ENCODE measurements around the gene TECTA. TPM values are rescaled to one million over a fixed set of nuclear protein-coding genes. Genes with fewer than 3 reads are reported as not detected.

TECTA gene
- total RNA-seq, 4 donors from 2014 or later: 0.49 to 1.4 (median 0.71) TPM

DNA sequence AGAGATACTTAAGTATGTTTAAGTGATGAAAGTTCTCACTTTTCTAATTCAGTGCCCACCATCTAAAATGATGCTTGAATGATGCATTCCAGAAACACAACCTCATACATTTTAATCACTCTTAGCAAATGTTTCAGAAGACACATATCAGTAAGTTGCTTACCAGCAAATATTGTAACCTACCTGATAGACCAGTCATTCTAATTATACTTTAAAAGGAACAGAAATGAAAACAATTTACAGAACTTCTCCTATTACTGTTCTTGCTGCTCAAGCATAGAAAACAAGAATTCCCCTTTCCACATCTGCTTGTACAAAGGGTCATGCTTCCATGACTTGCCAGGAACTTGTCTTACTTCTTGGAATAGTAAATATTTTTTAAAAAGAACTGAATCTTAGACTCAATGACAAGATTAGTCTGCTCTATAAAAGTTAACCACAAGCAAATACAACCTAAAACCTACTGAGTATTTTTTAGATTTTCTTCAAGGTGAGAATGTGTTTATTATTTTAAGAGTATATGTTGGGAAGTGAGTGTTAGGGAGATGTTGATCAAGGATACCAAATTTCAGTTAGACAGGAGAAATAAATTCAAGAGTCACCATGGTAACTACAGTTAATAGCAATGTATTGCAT lies 109.5 kb downstream of the TECTA start:
- TF ChIP-seq, protein P1, sequence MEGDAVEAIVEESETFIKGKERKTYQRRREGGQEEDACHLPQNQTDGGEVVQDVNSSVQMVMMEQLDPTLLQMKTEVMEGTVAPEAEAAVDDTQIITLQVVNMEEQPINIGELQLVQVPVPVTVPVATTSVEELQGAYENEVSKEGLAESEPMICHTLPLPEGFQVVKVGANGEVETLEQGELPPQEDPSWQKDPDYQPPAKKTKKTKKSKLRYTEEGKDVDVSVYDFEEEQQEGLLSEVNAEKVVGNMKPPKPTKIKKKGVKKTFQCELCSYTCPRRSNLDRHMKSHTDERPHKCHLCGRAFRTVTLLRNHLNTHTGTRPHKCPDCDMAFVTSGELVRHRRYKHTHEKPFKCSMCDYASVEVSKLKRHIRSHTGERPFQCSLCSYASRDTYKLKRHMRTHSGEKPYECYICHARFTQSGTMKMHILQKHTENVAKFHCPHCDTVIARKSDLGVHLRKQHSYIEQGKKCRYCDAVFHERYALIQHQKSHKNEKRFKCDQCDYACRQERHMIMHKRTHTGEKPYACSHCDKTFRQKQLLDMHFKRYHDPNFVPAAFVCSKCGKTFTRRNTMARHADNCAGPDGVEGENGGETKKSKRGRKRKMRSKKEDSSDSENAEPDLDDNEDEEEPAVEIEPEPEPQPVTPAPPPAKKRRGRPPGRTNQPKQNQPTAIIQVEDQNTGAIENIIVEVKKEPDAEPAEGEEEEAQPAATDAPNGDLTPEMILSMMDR (IDR thresholded peaks at IDR 0.05; ENCODE audit: low read depth): no peak

DNA sequence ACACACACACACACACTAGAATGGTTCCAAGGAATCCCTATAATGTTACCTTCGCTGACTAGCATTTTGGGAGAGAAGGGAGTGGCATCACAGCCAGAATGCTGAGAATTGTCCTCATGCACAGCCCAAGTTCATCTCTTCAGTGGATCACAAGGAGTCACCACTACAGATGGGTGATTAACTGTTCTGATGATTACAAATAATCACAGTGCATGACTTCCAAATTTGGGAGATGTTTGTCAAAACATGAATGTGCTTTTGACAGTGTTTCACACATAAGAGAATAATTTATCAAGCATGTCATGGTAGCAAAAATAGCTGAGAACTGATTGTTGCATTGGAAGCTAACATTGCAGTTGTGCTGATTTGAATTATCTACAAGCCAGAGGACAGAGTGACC lies 110.6 kb downstream of the TECTA start:
- TF ChIP-seq, protein P1 (IDR thresholded peaks at IDR 0.05; ENCODE audit: low read depth): no peak

DNA sequence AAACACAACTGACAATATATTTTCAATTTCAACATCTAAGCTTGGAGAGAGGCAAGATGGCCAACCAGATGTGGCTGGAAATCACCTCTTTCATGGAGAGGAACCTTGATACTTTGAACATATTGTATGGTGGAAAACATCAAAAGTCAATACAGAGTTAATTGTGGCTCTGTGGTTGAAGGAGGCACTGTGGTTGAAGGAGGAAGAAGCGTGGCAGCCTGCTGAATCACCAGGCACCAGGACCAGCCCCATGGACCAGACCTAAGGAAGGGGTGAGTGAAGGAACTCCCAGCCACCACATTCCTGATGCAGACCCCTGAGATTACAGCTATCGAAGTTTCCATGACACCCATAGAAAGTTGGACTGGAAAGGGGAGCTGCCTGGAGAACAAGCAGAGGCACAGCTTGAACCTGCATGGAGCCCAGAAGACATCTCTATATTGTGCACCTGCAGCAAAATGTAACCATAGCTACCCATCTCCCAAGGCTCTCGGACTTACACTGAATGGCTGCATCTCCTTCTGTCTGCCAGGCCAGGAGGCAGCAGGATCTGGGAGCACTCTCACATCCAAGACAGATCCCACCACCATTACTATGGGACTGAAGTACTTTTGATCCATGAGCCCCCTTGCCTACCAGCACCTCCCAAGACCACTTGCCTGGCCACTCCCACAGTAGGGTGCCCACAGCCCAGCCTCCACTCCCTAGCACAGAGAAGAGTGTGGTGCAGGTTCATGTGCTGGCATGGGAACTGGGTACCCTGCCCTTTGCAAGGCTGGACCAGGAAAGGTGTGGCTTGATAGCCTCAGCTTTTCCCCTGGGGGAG lies 111.7 kb downstream of the TECTA start:
- TF ChIP-seq, protein P1 (IDR thresholded peaks at IDR 0.05; ENCODE audit: low read depth): no peak

DNA sequence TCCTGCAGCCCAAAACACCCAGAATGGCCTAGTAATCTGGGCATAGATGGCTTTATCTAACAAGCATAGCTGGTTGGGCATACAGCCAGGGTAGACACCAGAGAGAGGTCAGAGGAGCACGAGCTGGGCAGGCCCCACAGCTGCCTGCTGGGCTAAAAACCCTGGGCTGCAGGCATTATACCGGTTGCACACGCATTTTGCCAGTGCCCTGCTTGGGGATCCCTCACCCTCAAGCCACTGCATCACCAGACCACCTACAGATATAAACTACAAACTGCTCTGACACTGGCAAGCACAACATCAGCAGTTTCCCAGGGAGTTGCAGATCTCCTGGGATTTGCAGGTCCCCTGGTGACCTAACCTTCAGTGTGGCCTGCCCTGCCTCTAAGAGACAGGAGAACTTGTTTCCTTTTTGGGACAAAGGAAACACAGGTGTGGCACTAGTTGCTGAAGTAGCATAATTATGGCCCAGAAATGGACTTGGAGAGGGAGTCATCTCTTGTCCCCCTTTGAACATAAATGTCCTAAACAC lies 112.4 kb downstream of the TECTA start:
- TF ChIP-seq, protein P1 (IDR thresholded peaks at IDR 0.05; ENCODE audit: low read depth): no peak

DNA sequence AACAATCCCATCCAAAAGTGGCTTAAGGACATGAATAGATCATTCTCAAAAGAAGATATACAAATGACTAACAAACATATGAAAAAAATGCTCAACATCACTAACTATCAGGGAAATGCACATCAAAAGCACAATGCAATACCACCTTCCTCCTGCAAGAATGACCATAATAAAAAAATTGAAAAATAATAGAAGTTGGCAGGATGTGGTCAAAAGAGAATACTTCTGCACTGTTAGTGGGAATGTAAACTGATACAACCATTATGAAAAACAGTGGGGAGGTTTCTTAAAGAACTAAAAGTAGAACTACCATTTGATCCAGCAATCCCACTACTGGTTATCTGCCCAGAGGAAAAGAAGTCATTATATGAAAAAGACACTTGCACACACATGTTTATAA lies 113.8 kb downstream of the TECTA start:
- TF ChIP-seq, protein P1 (IDR thresholded peaks at IDR 0.05; ENCODE audit: low read depth): no peak

DNA sequence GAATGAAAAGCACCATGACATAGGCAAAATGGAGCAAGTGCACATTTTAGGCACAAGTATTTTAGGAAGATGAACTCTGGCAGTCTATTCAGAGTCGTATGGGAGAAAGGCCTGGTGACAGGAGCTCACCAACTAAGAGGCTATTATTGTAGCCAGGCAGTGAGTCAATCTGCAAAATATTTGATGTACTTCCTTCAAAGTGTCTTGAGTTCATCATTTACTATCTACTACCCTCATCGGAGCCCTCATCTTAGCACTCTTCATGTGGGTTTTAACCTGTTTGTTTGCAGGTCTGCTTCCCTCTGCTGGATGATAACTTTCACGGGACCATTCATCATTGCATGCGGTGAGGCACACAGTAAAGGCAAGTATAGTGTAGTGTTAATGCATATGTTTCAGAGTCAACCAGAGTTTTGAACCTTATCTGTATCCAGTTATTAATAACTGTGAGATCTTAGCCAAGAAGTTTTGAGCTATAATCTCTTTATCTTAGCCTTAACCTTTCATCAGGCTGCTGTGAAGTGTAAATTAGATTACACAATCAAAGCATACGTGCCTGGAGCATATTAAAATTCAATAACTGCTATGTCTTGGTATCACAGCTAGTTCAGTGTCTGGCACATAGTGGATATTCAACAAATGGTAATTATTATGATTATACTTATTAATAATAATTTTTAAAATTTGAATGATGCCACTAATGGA lies 120.6 kb downstream of the TECTA start:
- TF ChIP-seq, protein P1 (IDR thresholded peaks at IDR 0.05; ENCODE audit: low read depth): no peak

DNA sequence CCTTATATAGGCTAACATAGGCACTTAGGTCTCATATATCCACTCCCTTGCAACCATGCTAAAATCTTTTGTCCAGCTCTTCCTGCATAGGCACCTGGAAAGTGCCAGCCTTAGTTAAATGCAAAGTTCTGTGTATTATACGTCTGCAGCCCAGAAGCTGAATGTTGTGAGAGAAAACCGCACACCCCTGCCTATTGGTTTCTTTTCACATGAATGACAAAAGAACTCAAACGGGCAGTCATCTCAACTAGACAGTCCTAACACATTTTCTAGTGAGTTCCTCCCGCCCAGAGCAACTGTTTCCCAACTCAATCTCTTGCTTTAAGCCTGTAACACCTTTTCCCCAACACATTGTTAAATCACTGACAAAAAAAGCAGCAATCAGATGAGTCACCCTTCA lies 122.1 kb downstream of the TECTA start:
- TF ChIP-seq, protein P1 (IDR thresholded peaks at IDR 0.05; ENCODE audit: low read depth): no peak
